GM12878 (cell line): ENCODE results near the gene BUB1B. TPM values are rescaled to one million over a fixed set of nuclear protein-coding genes. Genes with fewer than 3 reads are reported as not detected.

ENCODE experiments used
- ATAC-seq: fragments of 200-7000 bp; cut with Tn5 transposase; 3 replicates; pipeline ENCODE4 v1.9.1; 2020; ENCODE audit warnings: mild to moderate bottlenecking, moderate library complexity
- BruUV-seq: library from RNA; stranded (reverse); fragments of 400-500 nt; replicated peaks from 2 replicates; lab custom pipeline; 2021; lab: Mats Ljungman, UMichigan
- CTCF ChIA-PET: fragments of 300-600 bp; sonication (Branson Sonifier 250); formaldehyde crosslinking; extraction: SDS; loops from one replicate; lab custom pipeline; 2021; ENCODE audit warnings: inconsistent platforms; lab: Yijun Ruan, JAX
- POLR2A ChIA-PET: fragments of 350-600 bp; formaldehyde crosslinking; extraction: SDS; loops from one replicate; lab custom pipeline; 2021; ENCODE audit warnings: inconsistent platforms; lab: Charles Lee
- RAD21 ChIA-PET: fragments of 300-600 bp; sonication (Branson Sonifier 250); formaldehyde crosslinking; loops from one replicate; lab custom pipeline; 2023; ENCODE audit warnings: antibody characterized with exemption; ENCODE audit not compliant: unreplicated experiment; lab: Charles Lee
- SMC1A ChIA-PET: fragments of 300-600 bp; sonication (Branson Sonifier 250); formaldehyde crosslinking; loops from one replicate; lab custom pipeline; 2023; ENCODE audit not compliant: unreplicated experiment, uncharacterized antibody; lab: Charles Lee
- DNase-seq: peaks from one replicate; pipeline ENCODE4 v3.0.0-alpha.2; 2011; ENCODE audit warnings: low read depth, low spot score
- FAIRE-seq: peaks from 3 replicates; lab custom pipeline; 2011; peaks lifted over from hg19 to GRCh38; lab: Jason Lieb, UNC
- H2AFZ ChIP-seq: 2 replicates; pipeline ENCODE4 v1.6.0; 2011; ENCODE audit warnings: low read depth, low read length, control low read depth; ENCODE audit not compliant: control insufficient read depth
- H3K27ac ChIP-seq: 2 replicates; pipeline ENCODE4 v1.5.1; 2011; ENCODE audit warnings: control low read depth; ENCODE audit not compliant: control insufficient read depth, insufficient read depth
- H3K27me3 ChIP-seq, 2 experiments: replicated peaks in 1 of 2; 2 replicates each; pipeline versions ENCODE4 v1.6.0 to v1.6.1; 2011; ENCODE audit warnings: low read length in 1 of 2; ENCODE audit not compliant: control insufficient read depth in 2 of 2, insufficient read depth in 2 of 2
- H3K36me3 ChIP-seq, 2 experiments: 2 replicates each; pipeline ENCODE4 v1.5.1; 2011; ENCODE audit warnings: low read length in 1 of 2; ENCODE audit not compliant: control insufficient read depth in 2 of 2, insufficient read depth in 2 of 2
- H3K4me1 ChIP-seq: 2 replicates; pipeline ENCODE4 v1.6.1; 2011; ENCODE audit warnings: mild to moderate bottlenecking, low read length, moderate library complexity, mixed read lengths; ENCODE audit not compliant: control insufficient read depth, insufficient read depth
- H3K4me2 ChIP-seq: 2 replicates; pipeline ENCODE4 v1.6.0; 2011; ENCODE audit warnings: control low read depth; ENCODE audit not compliant: control insufficient read depth, insufficient read depth
- H3K4me3 ChIP-seq: fragments of 200-600 bp; sonication (generic); 2 replicates; pipeline ENCODE4 v1.5.1; 2016
- H3K79me2 ChIP-seq: 2 replicates; pipeline ENCODE4 v1.6.0; 2011; ENCODE audit warnings: low read length; ENCODE audit not compliant: control insufficient read depth, insufficient read depth
- H3K9ac ChIP-seq: 2 replicates; pipeline ENCODE4 v1.8.0; 2011; ENCODE audit warnings: low read length, control low read depth, mixed read lengths; ENCODE audit not compliant: control insufficient read depth, insufficient read depth
- H3K9me3 ChIP-seq: replicated peaks from 3 replicates; pipeline ENCODE4 v1.5.1; 2011; ENCODE audit warnings: mild to moderate bottlenecking, low read length; ENCODE audit not compliant: control insufficient read depth, insufficient read depth
- H4K20me1 ChIP-seq: 2 replicates; pipeline ENCODE4 v1.6.0; 2011; ENCODE audit not compliant: control insufficient read depth, insufficient read depth
- BACH1 ChIP-seq: fragments of 450-650 bp; IDR thresholded peaks from 2 replicates; pipeline ENCODE4 v1.6.1; 2017; ENCODE audit warnings: mild to moderate bottlenecking, borderline replicate concordance
- EGR1 ChIP-seq, 2 experiments: IDR thresholded peaks; 1 replicate in 1 of 2; 2 replicates in 1 of 2; pipeline ENCODE4 v1.6.1; 2011 to 2012; ENCODE audit warnings: low read depth in 2 of 2, low read length in 2 of 2, borderline replicate concordance in 1 of 2, mild to moderate bottlenecking in 1 of 2, moderate library complexity in 1 of 2
- EZH2 ChIP-seq: IDR thresholded peaks from 2 replicates; pipeline ENCODE4 v1.6.1; 2012; ENCODE audit warnings: low read depth, mild to moderate bottlenecking, control low read depth, inconsistent platforms, low read length, borderline replicate concordance; ENCODE audit not compliant: control insufficient read depth
- LARP7 ChIP-seq: fragments of 450-650 bp; IDR thresholded peaks from 2 replicates; pipeline ENCODE4 v1.6.1; 2017; ENCODE audit warnings: mild to moderate bottlenecking
- NR2C2 ChIP-seq: IDR thresholded peaks from 2 replicates; pipeline ENCODE4 v1.6.1; 2011; ENCODE audit warnings: borderline replicate concordance, low read depth; ENCODE audit not compliant: control insufficient read depth, insufficient read length
- NR2F1 ChIP-seq: fragments of 450-650 bp; conservative IDR thresholded peaks from 2 replicates; pipeline ENCODE4 v1.6.1; 2017; ENCODE audit warnings: mild to moderate bottlenecking
- PML ChIP-seq: IDR thresholded peaks from 2 replicates; pipeline ENCODE4 v1.6.1; 2012; ENCODE audit warnings: low read length, inconsistent platforms
- RB1 ChIP-seq: fragments of 450-650 bp; formaldehyde crosslinking; IDR thresholded peaks from 2 replicates; pipeline ENCODE4 v1.6.1; 2017; ENCODE audit warnings: mild to moderate bottlenecking, borderline replicate concordance
- SMAD5 ChIP-seq: IDR thresholded peaks from 2 replicates; pipeline ENCODE4 v1.6.1; 2016; ENCODE audit warnings: antibody characterized with exemption, low read depth
- SUZ12 ChIP-seq: fragments of 200-600 bp; sonication (generic); IDR thresholded peaks from one replicate; pipeline ENCODE4 v1.6.1; 2018; ENCODE audit warnings: antibody characterized with exemption, mild to moderate bottlenecking; ENCODE audit not compliant: unreplicated experiment
- TAF1 ChIP-seq: IDR thresholded peaks from 2 replicates; pipeline ENCODE4 v1.6.1; 2011; ENCODE audit warnings: mild to moderate bottlenecking, low read depth, low read length, borderline replicate concordance
- TCF7 ChIP-seq: IDR thresholded peaks from 2 replicates; pipeline ENCODE4 v1.6.1; 2014; ENCODE audit warnings: antibody characterized with exemption, borderline replicate concordance
- ZSCAN29 ChIP-seq: fragments of 450-650 bp; IDR thresholded peaks from 2 replicates; pipeline ENCODE4 v1.6.1; 2017; ENCODE audit warnings: mild to moderate bottlenecking, moderate library complexity
- WGBS: methylation state at CpG from one replicate; pipeline ENCODE4 v1.1.6; 2016; ENCODE audit warnings: low lambda C conversion rate; ENCODE audit not compliant: insufficient replicate concordance, insufficient coverage; ENCODE audit errors: missing lambda C conversion rate; 5-methylcytosine and 5-hydroxymethylcytosine counted together
- in situ Hi-C: fragments of 300-500 bp; cut with MboI; formaldehyde crosslinking; loops from 9 replicates; pipeline ENCODE4 v1.14.3; 2018; ENCODE audit warnings: mixed read lengths
- intact Hi-C: fragments of 100-400 bp; cut with micrococcal nuclease; formaldehyde crosslinking; loops from one replicate; pipeline ENCODE4 v1.14.2; 2022; ENCODE audit not compliant: unreplicated experiment
- polyA plus RNA-seq, 11 experiments: library from polyadenylated mRNA; depleted of rRNA in 4 of 11; unstranded in 6 of 11; stranded (reverse) in 5 of 11; fragments of >200 nt; fragmentation: Nextera tagmentation in 4 of 11; fragmentation: Illumina TruSeq in 1 of 11; extraction: Ambion mirVana in 4 of 11; extraction: Trizol in 1 of 11; gene quantifications; 1 replicate in 1 of 11; 2 replicates in 10 of 11; pipeline versions ENCODE4 v1.2.1 to v1.2.3, GENCODE V29; 2011 to 2016; ENCODE audit warnings: inconsistent platforms in 2 of 11, missing spikeins in 2 of 11, low read depth in 1 of 11
- total RNA-seq, 4 experiments: library from RNA; depleted of rRNA in 3 of 4; stranded (reverse); fragments of >200 nt in 3 of 4; fragmentation: Illumina TruSeq in 1 of 4; extraction: Trizol in 1 of 4; gene quantifications; 2 replicates each; pipeline versions ENCODE4 v1.2.1 to v1.2.3, GENCODE V29; 2013 to 2021

BUB1B gene
- total and polyA plus RNA-seq, 10 of the 15 experiments (the other 5 are each of a cell fraction or from before 2014, with no cell fraction given): 29.1 to 98.6 (median 77.3) TPM

DNA sequence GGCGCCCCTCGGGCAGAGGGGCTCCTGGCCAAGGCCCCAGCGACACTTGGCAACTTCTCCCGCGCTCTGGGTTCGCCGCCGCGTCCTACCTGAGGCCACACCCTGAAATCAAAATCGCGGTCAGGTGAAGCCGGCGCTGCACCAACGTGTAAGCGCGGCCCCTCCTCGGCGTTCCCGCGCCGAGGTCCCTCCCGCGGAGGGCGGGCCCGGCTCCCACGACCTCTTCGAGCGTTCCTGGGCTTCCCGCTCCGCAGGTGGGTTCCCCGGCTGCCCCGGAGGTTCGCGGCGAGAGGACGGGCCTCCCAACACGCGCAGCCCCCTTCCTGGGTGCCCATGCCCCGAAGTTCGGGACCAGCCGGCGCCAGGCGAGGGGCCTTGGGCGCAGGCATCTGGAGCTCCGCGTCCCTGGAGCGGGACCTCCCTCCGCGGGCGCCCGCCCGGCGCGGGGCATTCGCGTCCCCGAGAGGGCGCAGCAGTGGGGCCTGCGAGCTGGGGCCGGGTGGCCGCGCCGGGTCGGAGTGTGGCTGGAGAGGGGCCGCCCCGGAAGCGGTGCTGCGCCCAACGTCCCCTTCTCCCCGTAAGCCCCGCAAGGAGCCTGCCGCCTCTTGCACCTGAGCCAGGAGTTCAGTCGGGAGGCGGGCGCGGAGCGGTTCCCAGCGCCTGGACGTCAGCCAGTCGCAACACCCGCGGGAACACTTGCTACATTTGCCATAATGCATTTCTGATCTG, 91.7 kb downstream of the BUB1B start:
- Histone ChIP-seq H3K9me3 (no peaks in the 10 kb centered on the region), H3K4me2 (peak overlapping the region; percentile 77), H3K4me1 (peaks cover 3% of the 10 kb centered on the region; the same call in 1 of the 2 replicates), H3K36me3 (no peaks in the 10 kb centered on the region), H3K4me3 (peak overlapping the region; percentile 58; the same call in 1 of the 2 replicates), H3K79me2 (no peaks in the 10 kb centered on the region), H4K20me1 (no peaks in the 10 kb centered on the region), H3K27me3 (peaks cover 0 to 9% of the 10 kb centered on the region in 2 experiments; a peak in 3 of 4 replicates), H3K27ac (no peak overlapping the region), H2AFZ (peak overlapping the region; percentile 47), H3K9ac (no peak overlapping the region; the same call in 1 of the 2 replicates)
- CTCF ChIA-PET: no interaction called here
- FAIRE-seq (no peak), DNase-seq (no peak), ATAC-seq (peak; percentile 77)
- WGBS: 4% methylated on average over 68 of the region's 82 CpGs
- RAD21 ChIA-PET: no interaction called here
- BruUV-seq: no TSS peak
- SMC1A ChIA-PET: no interaction called here
- POLR2A ChIA-PET: no interaction called here
- in situ Hi-C loops (no loop called here), intact Hi-C loops (no loop called here)
- no peak for TF ChIP-seq RB1
- TF ChIP-seq EZH2: 0 out of 2 replicates have a peak, but pooled peaks have one; percentile 28
- TF ChIP-seq LARP7: peak; percentile 37; the same call in 1 of the 2 replicates
- TF ChIP-seq ZSCAN29: no peak
- TF ChIP-seq TCF7: no peak
- TF ChIP-seq SUZ12: peak; percentile 96
- no peak for TF ChIP-seq NR2C2
- no peak for TF ChIP-seq SMAD5
- 0 out of 2 replicates have a peak, but pooled peaks have one; percentile 37 for TF ChIP-seq BACH1
- no peak for TF ChIP-seq EGR1 (IDR thresholded peaks at IDR 0.05; ENCODE audit: borderline replicate concordance in 1 of 2, low read depth in 2 of 2, low read length in 2 of 2)
- TF ChIP-seq PML: no peak
- no peak for TF ChIP-seq TAF1
- 0 out of 2 replicates have a peak, but pooled peaks have one; percentile 19 for TF ChIP-seq NR2F1
